T-cell (primary cell): ENCODE data around the gene FHIT. TPM values are rescaled to one million over a fixed set of nuclear protein-coding genes. Genes with fewer than 3 reads are reported as not detected.

Experiments used
- ATAC-seq, 4 experiments: fragments of 200-7000 bp in 3 of 4; fragments of 150-1000 bp in 1 of 4; cut with Tn5 transposase; replicated peaks in 1 of 4; 1 replicate in 3 of 4; 2 replicates in 1 of 4; pipeline ENCODE4 v1.10.0; 2021; ENCODE audit warnings: moderate library complexity in 3 of 4, mild to moderate bottlenecking in 2 of 4, moderate number of reproducible peaks in 1 of 4
- CTCF ChIA-PET, 2 donors: fragments of 300-600 bp; sonication (Branson Sonifier 250); formaldehyde crosslinking; loops; one replicate each; lab custom pipeline; 2022; ENCODE audit warnings: antibody characterized with exemption in 2 of 2; lab: Charles Lee
- POLR2A ChIA-PET, 2 donors: fragments of 300-600 bp; sonication (Branson Sonifier 250); formaldehyde crosslinking; loops; one replicate each; lab custom pipeline; 2022; ENCODE audit warnings: antibody characterized with exemption in 2 of 2; lab: Charles Lee
- DNase-seq, 35 experiments: peaks; one replicate each; pipeline versions ENCODE4 v3.0.0 to v3.0.0-alpha.2; 2013 to 2023
- H3K27ac ChIP-seq: one replicate; pipeline ENCODE4 v1.5.1; 2013; ENCODE audit warnings: low read length
- H3K27me3 ChIP-seq, 2 experiments: replicated peaks in 1 of 2; 1 replicate in 1 of 2; 2 replicates in 1 of 2; pipeline versions ENCODE4 v1.6.1 to v1.7.0; 2013; ENCODE audit warnings: low read length in 1 of 2, mixed read lengths in 1 of 2; ENCODE audit not compliant: control insufficient read depth in 2 of 2, insufficient read depth in 2 of 2; ENCODE audit errors: extremely low read depth in 1 of 2
- H3K36me3 ChIP-seq, 2 donors: 1 replicate in 1 of 2; 2 replicates in 1 of 2; pipeline versions ENCODE4 v1.6.1 to v1.7.0; 2013; ENCODE audit warnings: low read length in 1 of 2; ENCODE audit not compliant: control insufficient read depth in 2 of 2, insufficient read depth in 1 of 2; ENCODE audit errors: extremely low read depth in 1 of 2
- H3K4me1 ChIP-seq, 2 experiments: 1 replicate in 1 of 2; 2 replicates in 1 of 2; pipeline versions ENCODE4 v1.6.1 to v1.7.0; 2013; ENCODE audit warnings: low read length in 2 of 2, mixed read lengths in 1 of 2; ENCODE audit not compliant: insufficient read depth in 2 of 2, control insufficient read depth in 1 of 2; ENCODE audit errors: extremely low read depth in 1 of 2
- H3K4me3 ChIP-seq, 2 donors: 1 replicate in 1 of 2; 2 replicates in 1 of 2; pipeline versions ENCODE4 v1.5.1 to v1.7.0; 2013; ENCODE audit warnings: mild to moderate bottlenecking in 2 of 2, low read length in 1 of 2, moderate library complexity in 1 of 2; ENCODE audit not compliant: control insufficient read depth in 1 of 2; ENCODE audit errors: extremely low read depth in 1 of 2
- H3K9me3 ChIP-seq: 2 replicates; pipeline ENCODE4 v1.7.0; 2013
- H3K27ac Mint-ChIP-seq, 2 donors: one replicate each; pipeline ENCODE4 v1.8.0; 2020 to 2021; ENCODE audit warnings: mild to moderate bottlenecking in 2 of 2, mixed read lengths in 2 of 2
- H3K27me3 Mint-ChIP-seq, 2 donors: one replicate each; pipeline ENCODE4 v1.8.0; 2021 to 2022; ENCODE audit warnings: mixed read lengths in 2 of 2
- H3K36me3 Mint-ChIP-seq: one replicate; pipeline ENCODE4 v1.8.0; 2021; ENCODE audit warnings: mixed read lengths
- H3K4me1 Mint-ChIP-seq, 3 donors: one replicate each; pipeline ENCODE4 v1.8.0; 2020 to 2022; ENCODE audit warnings: mixed read lengths in 3 of 3, mild to moderate bottlenecking in 1 of 3
- H3K4me3 Mint-ChIP-seq, 3 donors: one replicate each; pipeline ENCODE4 v1.8.0; 2020 to 2022; ENCODE audit warnings: mild to moderate bottlenecking in 3 of 3, mixed read lengths in 3 of 3, moderate library complexity in 3 of 3
- H3K9me3 Mint-ChIP-seq, 3 donors: one replicate each; pipeline ENCODE4 v1.8.0; 2020 to 2022; ENCODE audit warnings: mixed read lengths in 3 of 3
- WGBS: methylation state at CpG from one replicate; pipeline ENCODE4 v1.1.5; 2013; ENCODE audit warnings: missing lambda C conversion rate; ENCODE audit not compliant: insufficient coverage; 5-methylcytosine and 5-hydroxymethylcytosine counted together
- total RNA-seq, 35 experiments: library from RNA in 6 of 35; stranded (reverse) in 6 of 35; fragments of 120-200 nt in 1 of 35; gene quantifications; one replicate each; pipeline versions ENCODE4 v1.2.1 to v1.2.4 and lab custom pipeline; 2013 to 2026

The FHIT gene
- total RNA-seq, 5 donors from 2014 or later (not counting 1 experiment from before 2014, with no cell fraction given): 33.1 to 197 (median 78.3) TPM

DNA sequence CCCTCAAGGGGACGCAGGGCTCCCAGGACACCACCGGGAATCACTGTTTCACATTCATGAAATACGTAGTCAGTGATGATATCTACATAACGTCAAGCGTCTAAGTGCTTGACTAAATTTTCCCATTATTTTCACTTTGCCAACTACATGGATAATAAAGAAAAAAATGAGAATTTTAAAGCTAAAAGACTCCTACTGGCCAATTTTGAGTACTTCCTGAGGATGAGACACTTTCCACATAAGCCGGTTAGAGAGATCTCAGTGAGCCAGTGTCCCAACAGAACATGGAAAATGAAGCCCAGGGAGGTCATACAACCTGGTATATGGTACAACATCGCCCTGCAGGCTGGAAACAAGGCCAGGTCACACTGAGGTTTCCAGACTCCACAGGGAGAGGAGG lies 928.1 kb downstream of the FHIT start:
- Mint-ChIP-seq H3K4me1 (peaks cover 0 to 4% (median 0%) of the 10 kb centered on the region in 3 donors), H3K9me3 (peaks cover 0 to 2% (median 0%) of the 10 kb centered on the region in 3 donors), H3K27ac (no peak overlapping the region), H3K27me3 (no peaks in the 10 kb centered on the region), H3K36me3 (no peaks in the 10 kb centered on the region), H3K4me3 (no peak overlapping the region)
- no peaks in the 10 kb centered on the region for H3K4me1 ChIP-seq
- no peak overlapping the region for H3K27ac ChIP-seq
- no peak overlapping the region for H3K4me3 ChIP-seq
- H3K36me3 ChIP-seq: no peaks in the 10 kb centered on the region
- 76% methylated on average over 4 of the region's 7 CpGs for WGBS
- ChIA-PET CTCF (no interaction called here), POLR2A (no interaction called here)
- DNase-seq: no peak
- no peak for ATAC-seq
- no peaks in the 10 kb centered on the region for H3K9me3 ChIP-seq
- no peaks in the 10 kb centered on the region for H3K27me3 ChIP-seq

DNA sequence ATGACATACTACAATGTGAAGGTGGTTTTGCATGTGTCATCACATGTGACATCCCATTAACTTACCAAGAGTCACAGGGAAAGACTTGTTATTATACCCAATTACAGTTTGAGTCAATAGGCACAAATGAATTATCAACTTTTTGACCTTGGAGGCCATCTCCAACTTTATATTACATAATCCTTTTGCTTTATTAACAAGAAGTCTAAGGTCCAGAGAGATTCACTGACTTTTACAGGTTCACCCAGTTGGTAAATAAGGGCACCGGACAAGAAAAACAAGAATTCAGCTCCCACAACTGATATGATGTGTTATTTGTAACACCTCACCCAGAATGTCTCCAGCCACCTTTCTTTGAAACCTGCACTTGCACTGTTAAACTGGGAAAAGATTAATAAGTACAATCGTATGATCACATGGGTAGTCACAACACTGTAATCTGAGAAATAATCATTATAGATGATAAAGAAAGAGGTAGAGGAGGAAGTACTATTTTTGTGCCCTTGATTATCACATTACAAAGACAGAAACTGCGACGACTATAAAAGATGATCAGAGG lies 928.9 kb downstream of the FHIT start:
- no peak for DNase-seq
- CTCF ChIA-PET: no interaction called here
- WGBS: no CpG with 5 or more reads among the region's 4 CpGs
- no peak overlapping the region for H3K4me3 ChIP-seq
- H3K27me3 ChIP-seq: no peaks in the 10 kb centered on the region
- POLR2A ChIA-PET: no interaction called here
- no peaks in the 10 kb centered on the region for H3K36me3 Mint-ChIP-seq
- H3K9me3 Mint-ChIP-seq: no peaks in the 10 kb centered on the region
- H3K4me1 Mint-ChIP-seq: peaks cover 0 to under 1% (median 0%) of the 10 kb centered on the region in 3 donors
- no peaks in the 10 kb centered on the region for H3K9me3 ChIP-seq
- H3K27me3 Mint-ChIP-seq: no peaks in the 10 kb centered on the region
- H3K4me1 ChIP-seq: no peaks in the 10 kb centered on the region
- no peak overlapping the region for H3K27ac ChIP-seq
- ATAC-seq: no peak
- H3K4me3 Mint-ChIP-seq: no peak overlapping the region
- H3K27ac Mint-ChIP-seq: no peak overlapping the region
- H3K36me3 ChIP-seq: no peaks in the 10 kb centered on the region

DNA sequence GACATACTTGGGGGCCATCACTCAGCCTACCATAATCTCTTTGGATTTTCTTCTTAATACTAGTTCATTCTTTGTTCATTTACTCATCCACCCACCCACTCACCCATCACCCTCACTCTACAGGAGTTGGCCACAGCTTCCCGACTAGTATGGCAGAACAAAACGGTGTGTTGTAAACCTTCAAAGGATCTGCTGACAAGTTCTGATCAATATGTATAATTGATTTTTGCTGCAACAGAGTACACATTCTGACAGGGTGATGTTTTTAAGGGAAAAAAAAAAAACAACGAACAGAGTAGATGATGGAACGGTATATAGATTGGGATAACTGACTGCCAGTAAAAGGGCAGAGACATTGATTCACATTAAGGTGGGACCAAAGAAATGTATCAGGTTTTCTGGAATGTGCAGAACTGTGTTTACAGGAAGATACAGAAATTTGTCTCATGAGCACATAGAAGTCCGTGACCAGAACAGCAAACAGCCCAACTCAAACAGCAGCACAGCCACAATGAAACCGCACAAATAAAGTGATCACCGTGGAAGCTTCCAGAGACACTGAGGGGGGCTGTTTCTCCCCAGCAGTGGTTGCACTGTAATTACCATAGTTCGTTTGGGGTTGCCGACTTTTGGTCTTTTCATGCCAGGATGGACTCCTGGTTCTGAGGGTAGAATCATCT lies 931.9 kb downstream of the FHIT start:
- no peak overlapping the region for H3K27ac Mint-ChIP-seq
- WGBS: 95% methylated on average over 5 of the region's 9 CpGs
- POLR2A ChIA-PET: interaction anchor here (0.5 kb wide), 2 partner anchors 231 to 357 kb away, joined by 3 to 5 read pairs; no protein-coding TSS in a partner anchor

DNA sequence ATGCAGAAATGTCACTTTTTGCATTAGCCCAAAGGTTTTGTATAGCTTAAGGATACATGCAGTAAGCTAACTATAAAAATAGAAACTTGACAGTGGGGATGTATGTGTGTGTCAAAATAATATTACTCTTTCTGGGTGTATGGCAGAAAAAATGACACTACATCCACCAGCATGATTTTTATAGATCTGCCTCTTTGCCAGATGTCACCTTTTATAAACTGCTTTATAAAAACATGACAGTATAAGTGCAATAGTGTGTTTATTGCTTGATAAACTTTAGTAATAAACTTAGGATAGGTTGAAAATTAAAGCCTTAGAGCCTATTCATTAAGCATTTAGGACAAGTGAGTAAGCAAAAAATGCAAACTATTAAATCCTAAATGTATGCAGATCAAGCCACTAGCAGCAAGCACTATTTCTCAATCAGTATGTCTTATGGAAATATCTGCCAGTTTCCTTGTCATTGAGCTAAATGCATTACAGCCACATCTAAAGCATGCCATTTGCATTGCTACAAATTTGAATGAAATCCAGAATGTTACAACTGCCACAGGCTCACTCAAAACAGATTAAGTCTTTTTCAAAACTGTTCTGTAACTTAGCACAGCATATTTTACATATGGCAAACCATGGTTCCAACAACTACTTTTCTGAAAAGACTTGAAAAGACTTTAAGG lies 935.0 kb downstream of the FHIT start:
- no peaks in the 10 kb centered on the region for H3K9me3 ChIP-seq
- CTCF ChIA-PET: interaction anchor here in 1 of 2 donors (0.6 kb wide), 1 partner anchor 1700 kb away, joined by 10 read pairs; no protein-coding TSS in a partner anchor
- no peaks in the 10 kb centered on the region for H3K36me3 Mint-ChIP-seq
- H3K27ac ChIP-seq: no peak overlapping the region
- H3K4me3 ChIP-seq: no peak overlapping the region
- H3K27ac Mint-ChIP-seq: no peak overlapping the region
- no peaks in the 10 kb centered on the region for H3K4me1 ChIP-seq
- DNase-seq: no peak
- H3K4me3 Mint-ChIP-seq: no peak overlapping the region
- no peaks in the 10 kb centered on the region for H3K27me3 Mint-ChIP-seq
- POLR2A ChIA-PET: no interaction called here
- no peaks in the 10 kb centered on the region for H3K9me3 Mint-ChIP-seq
- peaks cover 2 to 14% (median 14%) of the 10 kb centered on the region in 3 donors for H3K4me1 Mint-ChIP-seq
- ATAC-seq: no peak
- no peaks in the 10 kb centered on the region for H3K27me3 ChIP-seq
- no peaks in the 10 kb centered on the region for H3K36me3 ChIP-seq

More for the DNA sequence above, 931.9 kb downstream of the FHIT start:
- DNase-seq: no peak
- H3K4me3 ChIP-seq: no peak overlapping the region
- no peaks in the 10 kb centered on the region for H3K27me3 Mint-ChIP-seq
- no peaks in the 10 kb centered on the region for H3K4me1 ChIP-seq
- CTCF ChIA-PET: no interaction called here
- no peaks in the 10 kb centered on the region for H3K9me3 Mint-ChIP-seq
- no peaks in the 10 kb centered on the region for H3K9me3 ChIP-seq
- no peak overlapping the region for H3K4me3 Mint-ChIP-seq
- H3K36me3 Mint-ChIP-seq: no peaks in the 10 kb centered on the region
- no peaks in the 10 kb centered on the region for H3K36me3 ChIP-seq
- ATAC-seq: no peak
- peaks cover 0 to 2% (median 0%) of the 10 kb centered on the region in 3 donors for H3K4me1 Mint-ChIP-seq
- H3K27ac ChIP-seq: no peak overlapping the region
- no peaks in the 10 kb centered on the region for H3K27me3 ChIP-seq

DNA sequence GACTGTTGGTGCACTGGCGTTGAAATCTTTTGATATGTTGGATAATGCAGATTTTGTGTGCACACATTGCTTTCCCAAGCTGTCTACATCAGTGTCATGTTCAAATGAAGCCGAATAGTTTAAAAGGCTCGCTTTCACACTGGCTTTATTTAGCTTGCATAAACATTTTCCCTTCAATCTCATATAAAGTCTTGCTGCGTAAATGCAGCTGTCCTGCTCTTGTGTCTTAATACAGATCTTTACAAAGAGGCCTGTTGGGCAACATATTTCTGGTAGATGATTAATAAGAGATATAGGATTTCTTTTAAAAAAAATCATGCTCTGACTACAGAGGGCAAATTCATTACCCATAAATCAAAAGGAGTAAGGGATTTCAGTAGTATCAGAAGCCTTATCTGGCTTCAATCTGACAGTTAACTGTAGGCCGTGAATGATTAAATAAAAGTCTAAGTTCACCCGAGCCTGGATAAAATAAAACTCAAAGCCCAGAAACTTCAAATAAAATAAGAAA lies 937.2 kb downstream of the FHIT start:
- Histone ChIP-seq H3K4me1 (no peaks in the 10 kb centered on the region), H3K27ac (no peak overlapping the region), H3K4me3 (no peak overlapping the region), H3K27me3 (no peaks in the 10 kb centered on the region), H3K9me3 (no peaks in the 10 kb centered on the region), H3K36me3 (no peaks in the 10 kb centered on the region)
- no peak overlapping the region for H3K4me3 Mint-ChIP-seq
- H3K27ac Mint-ChIP-seq: no peak overlapping the region
- ATAC-seq (no peak), DNase-seq (no peak)
- POLR2A ChIA-PET: no interaction called here
- no peaks in the 10 kb centered on the region for H3K36me3 Mint-ChIP-seq
- CTCF ChIA-PET: no interaction called here
- no CpG with 5 or more reads among the region's 6 CpGs for WGBS
- H3K4me1 Mint-ChIP-seq: peaks cover 2 to 14% (median 14%) of the 10 kb centered on the region in 3 donors
- no peaks in the 10 kb centered on the region for H3K27me3 Mint-ChIP-seq
- no peaks in the 10 kb centered on the region for H3K9me3 Mint-ChIP-seq

DNA sequence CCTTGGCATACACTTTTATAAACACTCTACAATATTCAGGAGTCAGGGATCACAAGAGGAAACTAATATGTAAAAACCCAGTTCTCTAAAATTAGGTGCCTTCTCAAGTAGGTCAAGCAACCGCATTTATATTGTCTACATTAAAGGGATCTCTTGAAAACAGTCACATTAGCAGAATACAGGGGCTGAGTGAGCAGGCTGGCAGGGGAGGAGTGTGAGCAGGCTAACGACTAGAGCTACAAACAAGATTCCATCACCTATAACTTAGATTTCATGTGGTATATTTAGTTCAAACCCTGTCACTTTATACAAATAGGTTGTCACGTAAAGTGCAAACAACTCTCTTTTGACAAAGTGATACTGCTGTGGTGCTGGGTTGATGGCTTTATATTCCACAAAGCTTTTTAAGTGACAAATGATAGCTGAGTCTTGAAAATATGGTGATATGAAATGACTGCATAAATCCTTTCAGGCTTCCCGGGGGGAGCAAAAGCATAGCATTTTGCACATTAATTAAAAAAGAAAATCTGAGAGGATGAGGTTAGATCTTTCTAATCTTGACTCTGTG lies 937.9 kb downstream of the FHIT start:
- no peak for ATAC-seq
- no peaks in the 10 kb centered on the region for H3K36me3 Mint-ChIP-seq
- Histone ChIP-seq H3K4me1 (no peaks in the 10 kb centered on the region), H3K27ac (no peak overlapping the region), H3K9me3 (no peaks in the 10 kb centered on the region), H3K36me3 (no peaks in the 10 kb centered on the region), H3K4me3 (no peak overlapping the region), H3K27me3 (no peaks in the 10 kb centered on the region)
- no peak overlapping the region for H3K4me3 Mint-ChIP-seq
- ChIA-PET POLR2A (no interaction called here), CTCF (no interaction called here)
- H3K9me3 Mint-ChIP-seq: no peaks in the 10 kb centered on the region
- peaks cover 2 to 14% (median 14%) of the 10 kb centered on the region in 3 donors for H3K4me1 Mint-ChIP-seq
- H3K27me3 Mint-ChIP-seq: no peaks in the 10 kb centered on the region
- H3K27ac Mint-ChIP-seq: no peak overlapping the region
- 100% methylated on average over 1 of the region's 4 CpGs for WGBS
- no peak for DNase-seq
